CD4-positive, alpha-beta T cell treated with Interleukin-17A for 4 hours (primary cell): ENCODE results near the gene PNPLA7.

Source experiments
- DNase-seq: peaks from one replicate; pipeline ENCODE4 v3.0.0-alpha.2; 2020; ENCODE audit warnings: mixed read lengths

The PNPLA7 gene

DNA sequence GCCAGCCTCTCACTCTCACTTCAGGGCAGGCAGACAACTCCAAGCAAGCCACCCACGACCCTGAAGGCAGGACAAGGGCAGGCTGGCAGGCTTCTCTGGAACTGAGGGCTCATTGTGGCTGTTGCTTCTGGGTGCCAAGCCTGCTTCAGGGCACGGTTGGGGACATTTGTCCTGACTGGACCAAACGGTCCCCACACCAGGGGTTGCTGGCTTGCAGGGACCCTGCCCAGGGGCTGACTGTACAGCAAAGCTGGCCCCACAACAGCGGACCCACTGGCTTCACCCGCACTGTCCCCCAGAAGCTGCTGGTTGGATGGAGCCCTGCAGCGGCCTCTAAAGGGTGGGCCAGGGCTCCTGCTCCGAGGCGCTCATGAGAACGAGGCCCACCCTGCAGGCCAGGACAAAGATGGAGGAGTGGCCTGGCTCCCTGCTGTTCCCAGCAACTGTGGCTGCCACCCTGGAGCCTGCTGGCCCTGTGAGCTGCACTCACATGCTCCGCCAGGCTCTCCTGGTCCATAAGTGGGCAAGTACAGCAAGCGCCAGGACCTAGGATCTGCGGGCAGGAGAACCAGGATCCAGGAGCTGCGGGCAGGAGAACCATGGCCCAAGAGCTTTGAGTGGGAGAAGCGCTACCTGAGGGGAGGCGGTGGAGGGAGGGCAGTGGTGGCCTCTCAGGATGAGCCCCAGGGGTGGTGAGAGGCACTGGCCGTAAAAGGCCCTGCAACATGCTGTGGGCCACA, 56.7 kb downstream of the PNPLA7 start:
- no peak for DNase-seq

DNA sequence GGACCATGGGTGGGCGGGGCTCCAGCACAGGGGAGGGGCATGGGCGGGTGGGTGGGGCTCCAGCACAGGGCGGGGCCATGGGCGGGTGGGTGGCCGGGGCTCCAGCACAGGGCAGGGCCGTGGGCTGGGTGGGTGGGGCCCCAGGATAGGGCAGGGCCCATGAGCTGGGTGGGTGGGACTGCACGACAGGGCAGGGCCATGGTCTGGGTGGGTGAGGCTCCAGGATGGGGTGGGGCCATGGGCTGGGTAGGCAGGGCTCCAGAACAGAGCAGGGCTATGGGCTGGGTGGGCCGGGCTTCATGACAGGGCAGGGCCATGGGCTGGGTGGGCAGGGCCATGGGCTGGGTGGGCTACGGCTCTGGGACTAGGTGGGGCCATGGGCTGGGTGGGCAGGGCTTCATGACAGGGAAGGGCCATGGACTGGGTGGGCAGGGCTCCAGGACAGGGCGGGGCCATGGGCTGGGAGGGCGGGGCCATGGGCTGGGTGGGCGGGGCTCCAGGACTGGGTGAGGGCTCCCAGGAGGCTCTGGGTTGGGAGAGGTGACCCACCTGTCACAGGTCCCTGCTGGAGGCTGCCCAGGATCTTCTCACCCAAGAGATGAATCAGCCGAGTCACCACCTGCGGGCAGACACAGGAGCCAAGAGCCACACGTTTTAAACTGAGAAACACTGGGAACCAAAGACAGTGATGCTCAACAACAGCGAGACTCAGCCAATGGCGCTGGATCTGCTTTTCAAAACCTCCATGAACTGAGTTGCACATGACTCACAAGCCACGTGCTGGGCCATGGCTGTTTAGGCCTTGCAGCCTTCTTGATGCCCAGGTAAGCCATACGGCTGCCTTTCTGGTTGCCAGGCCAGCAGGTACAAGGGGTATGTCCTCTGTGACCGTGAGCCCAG, 57.5 kb downstream of the PNPLA7 start:
- DNase-seq: no peak

DNA sequence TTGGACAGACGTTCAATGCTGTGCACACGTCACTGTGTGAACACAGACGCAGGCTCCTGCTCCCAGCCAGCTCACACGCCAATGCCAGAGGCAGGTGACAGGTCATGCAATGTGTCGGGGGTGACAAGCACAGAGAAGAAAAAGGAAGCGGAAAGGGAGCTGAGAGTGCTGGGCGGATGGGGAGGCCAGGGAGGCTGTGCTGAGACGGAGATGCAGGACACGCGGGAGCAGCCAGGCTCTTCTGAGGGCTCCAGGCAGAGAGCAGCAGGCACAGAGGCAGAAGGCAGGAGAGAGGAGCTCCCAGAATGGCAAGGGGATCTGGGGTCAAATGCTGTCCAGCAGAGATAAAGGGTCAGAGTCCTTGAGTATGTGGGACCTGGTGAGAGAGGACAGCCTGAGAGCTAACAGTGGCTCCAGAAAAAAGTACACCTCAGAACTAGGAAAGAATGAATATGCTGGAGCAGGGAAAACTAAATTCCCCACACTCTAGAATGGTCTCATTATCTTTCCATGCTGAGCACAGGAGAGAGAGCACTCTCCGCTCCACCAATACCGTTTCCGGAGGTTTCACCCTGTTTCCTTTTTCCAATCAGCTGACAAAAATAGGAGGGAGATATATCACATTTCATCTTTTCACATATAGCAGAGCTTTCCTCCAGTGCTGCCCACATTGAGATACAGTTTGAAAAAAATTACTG, 58.3 kb downstream of the PNPLA7 start:
- DNase-seq: no peak

DNA sequence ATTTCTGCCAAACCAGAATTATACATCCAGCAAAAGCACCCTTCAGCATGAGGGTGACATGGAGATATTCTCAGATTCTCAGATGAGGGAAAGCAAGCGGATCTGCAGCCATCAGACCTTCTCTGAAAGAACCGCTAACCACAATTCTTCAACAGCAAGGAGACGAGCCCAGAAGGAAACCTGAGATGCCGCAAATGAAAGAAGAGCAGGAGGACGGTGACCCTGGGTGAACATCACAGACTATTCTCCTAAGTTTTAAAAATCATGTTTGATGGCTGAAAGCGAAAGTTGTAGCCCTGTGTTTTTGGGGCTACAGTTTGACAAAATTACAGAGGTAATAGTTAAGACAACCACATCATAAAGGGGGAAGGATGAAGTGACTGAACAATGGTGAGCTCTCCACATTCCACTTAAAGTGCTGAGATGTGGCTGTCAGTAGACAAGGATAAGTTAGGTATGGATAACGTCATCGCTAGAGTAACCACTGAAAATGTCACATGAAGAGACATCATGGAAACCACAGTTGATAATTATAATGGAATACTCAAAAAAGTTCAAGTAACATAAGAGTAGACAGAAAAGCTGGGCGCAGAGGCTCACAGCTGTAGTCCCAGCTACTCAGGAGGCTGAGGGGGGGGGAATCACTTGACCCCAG, 59.5 kb downstream of the PNPLA7 start:
- no peak for DNase-seq

DNA sequence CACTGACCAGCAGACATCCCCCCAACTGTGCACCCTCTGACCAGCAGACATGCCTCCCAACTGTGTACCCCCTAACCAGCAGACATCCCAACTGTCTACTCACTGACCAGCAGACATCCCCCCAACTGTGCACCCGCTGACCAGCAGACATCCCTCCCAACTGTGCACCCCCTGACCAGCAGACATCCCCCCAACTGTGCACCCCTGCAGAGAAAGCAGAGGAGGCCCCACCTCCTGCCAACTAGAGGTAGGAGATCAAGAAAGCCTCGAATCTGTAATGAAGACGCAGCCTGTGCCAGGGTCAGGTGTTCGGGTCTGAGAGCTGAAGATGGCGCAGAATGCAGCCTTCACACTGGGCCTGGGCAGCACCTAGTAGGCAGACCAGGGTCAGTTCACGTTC, 61.3 kb downstream of the PNPLA7 start:
- DNase-seq: no peak

DNA sequence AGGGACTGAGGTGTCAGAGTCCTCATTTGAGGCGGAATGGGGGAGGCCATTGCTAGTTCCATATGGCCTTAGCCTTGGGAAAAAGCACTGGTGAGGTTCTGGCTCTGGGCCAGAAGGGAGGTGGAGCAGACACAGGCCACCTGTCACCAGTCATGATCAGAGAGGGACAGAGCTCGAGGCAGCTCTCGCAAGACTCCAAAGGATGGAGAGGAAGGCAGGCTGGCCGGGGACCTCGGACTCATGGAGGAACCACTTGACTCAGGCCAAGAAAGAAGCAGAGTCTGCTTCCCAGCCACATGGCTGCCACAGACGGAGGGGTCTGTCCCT, 61.9 kb downstream of the PNPLA7 start:
- no peak for DNase-seq

DNA sequence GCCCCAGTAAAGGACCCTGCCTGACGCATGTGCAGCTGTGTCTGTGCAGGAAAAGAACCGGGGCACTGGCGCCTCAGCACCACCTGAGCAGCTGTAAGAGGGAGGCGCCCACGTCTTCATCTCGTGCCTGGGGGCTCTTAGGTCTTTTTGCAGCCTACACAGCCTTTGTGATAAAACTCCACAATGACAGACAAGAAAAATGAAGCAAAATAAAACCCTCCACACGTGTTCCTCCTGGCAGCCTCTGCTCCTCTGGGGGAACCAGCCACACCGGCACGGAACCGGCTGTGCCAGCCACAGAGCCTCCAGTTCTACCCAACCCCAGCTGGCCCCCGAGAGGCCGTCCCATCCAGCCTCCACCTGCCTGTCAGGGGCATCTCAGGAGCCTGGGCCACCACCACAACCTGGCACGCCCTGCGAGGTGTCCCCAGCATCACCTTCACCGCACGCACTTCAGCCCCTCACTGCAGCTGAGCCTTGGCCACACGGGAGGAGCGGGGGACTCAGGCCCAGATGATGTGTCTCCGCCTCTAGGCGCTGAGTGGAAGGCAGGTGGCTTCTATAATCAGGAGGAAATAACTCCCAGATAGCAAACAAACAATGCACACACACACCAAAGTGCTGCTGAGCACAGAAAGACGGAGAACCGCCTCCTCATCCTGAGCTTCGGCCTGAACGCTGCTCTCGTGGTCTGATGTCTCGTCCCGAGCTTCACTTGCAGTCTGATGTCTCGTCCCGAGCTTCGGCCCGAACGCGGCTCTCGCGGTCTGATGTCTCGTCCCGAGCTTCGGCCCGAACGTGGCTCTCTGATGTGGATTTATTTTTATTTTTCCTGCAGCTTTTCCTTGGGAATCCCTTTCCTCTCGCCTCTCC, 62.5 kb downstream of the PNPLA7 start:
- no peak for DNase-seq

DNA sequence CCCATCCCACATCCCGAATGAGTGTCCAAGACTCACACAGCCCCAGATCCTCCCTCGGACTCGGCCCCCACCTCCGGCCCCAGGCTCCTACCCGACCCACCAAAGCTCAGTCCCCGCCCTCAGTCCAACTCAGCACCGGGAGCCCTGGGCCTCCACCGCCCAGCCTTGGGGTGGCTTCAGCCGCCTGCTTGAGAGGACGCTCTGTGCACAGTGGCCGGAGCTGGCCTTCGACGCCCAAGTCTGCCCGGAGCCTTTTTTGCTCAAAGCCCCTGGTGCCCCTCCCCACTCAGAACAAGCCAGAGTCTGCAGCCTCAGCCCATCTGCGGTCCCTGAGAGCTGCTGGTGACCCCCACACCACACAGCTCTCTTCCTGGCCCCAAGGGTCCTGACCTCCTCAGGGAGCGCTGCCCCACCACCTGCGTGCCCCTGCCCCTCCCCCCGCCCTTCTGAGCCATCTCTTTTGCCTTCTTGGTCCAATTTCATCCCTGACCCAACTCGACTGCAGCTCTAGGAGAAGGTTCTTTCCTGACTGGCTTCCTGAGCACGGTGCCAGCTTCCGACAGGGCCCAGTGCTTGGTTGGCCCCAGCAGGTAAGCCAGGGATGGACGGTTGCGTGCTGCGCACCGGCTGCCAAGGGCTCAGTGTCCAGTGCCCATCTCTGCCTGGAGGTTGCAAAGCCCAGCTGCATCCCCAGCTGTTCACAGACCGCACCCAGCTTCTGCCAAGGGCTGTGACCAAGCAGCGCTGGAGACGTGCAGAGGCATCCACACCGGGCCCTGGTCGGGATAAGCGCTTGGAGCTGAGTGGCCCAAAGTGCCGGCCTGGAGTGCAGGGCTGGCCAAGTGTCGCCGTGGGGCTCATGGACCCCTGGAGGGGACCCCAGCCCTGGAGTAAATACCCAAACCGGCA, 63.4 kb downstream of the PNPLA7 start:
- no peak for DNase-seq

DNA sequence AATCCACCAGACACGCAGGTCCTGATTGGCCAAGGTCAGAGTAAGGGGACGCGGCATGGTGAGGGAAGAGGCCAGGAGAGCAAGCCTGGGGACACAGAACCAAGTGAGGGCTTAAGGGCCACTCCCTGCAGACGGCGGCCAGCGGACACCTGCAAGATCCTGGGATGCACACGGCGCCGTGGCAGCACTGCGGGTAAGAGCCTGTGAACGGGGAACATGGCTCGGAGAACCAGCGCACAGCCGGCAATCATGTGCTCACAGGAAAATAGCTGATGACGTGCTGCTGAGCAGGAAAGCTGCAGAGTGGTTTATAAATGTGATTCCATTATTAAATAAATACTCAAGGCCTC, 64.1 kb downstream of the PNPLA7 start:
- DNase-seq: no peak

DNA sequence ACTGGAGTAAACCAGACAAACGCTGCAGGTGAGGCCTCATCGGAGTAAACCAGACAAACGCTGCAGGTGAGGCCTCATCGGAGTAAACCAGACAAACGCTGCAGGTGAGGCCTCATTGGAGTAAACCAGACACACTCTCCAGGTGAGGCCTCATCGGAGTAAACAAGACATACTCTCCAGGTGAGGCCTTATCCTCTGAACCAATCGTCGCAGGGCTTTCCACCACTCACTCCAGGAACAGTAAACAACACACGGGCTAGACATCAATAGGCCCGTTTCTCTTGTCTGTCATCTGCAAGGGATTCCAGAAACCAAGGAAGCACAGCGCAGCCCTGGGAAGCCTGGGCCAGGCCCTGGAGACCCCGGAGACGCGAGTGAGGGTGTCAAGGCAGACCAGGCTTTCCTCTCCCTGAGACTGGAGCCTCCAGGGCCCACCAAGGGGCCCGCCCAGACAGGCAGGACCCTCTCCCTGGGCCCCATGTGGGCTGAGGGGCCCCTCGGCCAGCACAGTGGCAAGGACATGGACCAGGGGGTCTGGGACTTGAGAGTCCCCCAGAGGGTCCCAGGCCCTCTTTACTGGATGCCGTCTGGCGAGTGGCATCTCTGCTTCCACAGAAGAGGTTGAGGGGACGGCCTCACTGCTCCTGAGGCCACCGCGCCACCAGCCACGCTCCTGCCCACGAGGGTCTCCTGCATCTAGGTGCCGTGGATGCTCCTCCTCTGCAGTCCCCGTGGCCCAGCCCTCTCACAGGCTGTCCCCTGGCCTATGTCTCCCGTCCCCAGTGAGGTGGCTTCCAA, 64.7 kb downstream of the PNPLA7 start:
- no peak for DNase-seq

DNA sequence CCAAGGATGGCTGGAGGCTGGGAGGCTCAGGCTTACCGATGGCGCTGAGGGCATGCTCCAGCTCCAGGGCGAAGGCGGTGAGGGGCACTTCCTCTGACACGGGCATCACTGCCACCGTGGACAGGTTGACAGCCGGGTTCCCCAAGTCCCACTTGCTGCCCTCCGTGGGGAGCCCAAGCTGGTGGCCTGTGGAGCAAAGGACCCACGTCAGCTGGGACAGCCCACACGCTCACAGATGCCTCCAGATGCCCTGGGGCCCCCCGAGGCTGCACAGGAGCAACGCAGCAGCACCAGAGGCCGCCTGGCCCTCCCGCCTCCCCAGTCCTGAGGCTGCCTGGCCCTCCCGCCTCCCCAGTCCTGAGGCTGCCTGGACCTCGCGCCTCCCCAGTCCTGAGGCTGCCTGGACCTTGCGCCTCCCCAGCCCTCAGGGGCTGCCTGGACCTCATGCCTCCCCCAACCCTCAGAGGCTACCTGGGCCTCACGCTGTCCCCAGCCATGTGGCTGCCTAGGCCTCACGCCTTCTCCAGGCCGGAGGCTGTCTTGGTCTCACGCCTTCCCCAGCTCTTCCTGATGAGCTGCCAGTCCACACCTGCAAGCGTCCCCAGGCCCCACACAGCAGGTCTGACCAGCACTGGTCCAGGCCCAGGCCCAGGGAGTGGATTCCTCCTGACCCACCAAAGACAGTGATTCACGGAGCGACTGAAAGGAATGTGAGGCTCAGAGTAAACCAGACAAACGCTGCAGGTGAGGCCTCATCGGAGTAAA, 65.5 kb downstream of the PNPLA7 start:
- no peak for DNase-seq

DNA sequence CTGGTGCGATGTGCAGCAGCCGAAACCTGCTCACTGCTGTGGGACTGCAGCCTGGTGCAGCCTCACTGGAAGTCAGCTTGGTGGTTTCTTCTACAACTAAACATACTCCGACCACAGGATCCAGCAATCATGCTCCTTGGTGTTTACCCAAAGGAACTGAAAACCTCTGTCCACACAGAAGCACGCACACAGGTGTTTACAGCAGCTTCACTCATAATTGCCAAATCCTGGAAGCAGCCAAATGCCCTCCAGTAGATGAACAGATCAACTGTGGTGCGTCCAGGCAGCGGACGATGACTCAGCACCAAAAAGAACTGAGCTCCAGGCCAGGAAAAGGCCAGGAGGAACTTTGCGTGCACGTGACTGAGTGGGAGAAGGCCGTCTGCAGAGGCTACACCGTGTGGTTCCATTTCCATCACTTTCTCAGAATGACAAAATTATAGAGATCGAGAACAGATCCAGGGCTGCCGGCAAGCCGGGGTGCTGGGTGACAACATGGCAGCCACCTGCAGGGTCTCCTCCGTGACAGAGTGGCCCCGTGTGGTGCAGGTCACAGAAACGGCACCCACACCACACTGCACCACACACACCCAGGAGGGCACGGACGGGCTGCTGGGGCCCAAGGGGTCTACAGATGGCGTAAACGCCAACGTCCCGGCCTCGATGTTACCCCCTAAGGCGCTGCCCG, 68.0 kb downstream of the PNPLA7 start:
- no peak for DNase-seq

DNA sequence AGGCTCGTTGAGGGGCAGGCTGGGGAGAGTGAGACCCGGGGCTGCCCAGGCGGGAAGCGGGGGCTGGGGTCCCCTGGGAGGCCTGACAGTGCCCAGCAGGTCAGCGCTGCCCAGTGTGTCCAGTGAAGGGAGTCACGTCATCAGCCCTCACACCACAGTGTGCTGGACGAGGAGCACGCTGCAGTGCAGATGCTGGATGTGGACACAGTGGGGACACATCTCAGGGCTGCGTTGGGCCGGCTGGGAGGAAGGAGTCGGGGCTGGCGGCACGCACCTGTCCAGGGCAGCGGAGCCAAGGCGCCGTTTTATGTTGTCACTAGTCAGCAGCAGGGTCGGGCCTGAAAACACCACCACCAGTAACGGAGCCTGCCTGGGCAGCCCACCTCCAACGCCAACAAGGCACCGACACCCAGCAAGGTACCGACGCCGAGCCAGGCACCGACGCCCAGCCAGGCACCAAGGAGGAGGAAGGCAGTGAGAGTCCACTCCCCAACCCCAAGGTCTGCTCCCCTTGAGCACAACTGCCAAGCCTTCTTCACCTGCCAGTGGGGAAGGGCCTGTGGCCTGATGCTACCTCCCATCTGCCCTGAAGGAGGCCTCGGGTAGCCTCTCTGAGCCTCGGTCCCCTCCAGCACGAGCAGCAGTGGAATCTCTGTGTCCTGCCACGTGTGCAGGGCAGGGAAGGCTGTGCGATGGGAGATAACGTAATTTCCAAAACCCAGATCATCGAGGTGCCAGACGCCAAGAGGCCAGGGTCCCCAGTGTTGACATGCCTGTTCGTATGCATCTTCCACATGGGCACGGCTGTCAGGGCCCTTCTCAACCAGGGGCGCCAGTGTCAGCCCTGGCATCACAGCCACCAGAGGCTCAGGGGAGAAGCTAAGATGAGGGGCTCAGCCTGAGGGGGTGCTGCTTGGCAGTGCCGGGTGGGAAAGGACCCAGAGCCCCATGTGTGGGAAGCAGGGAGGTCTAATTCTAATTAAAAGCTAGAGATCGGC, 69.2 kb downstream of the PNPLA7 start:
- DNase-seq: no peak

DNA sequence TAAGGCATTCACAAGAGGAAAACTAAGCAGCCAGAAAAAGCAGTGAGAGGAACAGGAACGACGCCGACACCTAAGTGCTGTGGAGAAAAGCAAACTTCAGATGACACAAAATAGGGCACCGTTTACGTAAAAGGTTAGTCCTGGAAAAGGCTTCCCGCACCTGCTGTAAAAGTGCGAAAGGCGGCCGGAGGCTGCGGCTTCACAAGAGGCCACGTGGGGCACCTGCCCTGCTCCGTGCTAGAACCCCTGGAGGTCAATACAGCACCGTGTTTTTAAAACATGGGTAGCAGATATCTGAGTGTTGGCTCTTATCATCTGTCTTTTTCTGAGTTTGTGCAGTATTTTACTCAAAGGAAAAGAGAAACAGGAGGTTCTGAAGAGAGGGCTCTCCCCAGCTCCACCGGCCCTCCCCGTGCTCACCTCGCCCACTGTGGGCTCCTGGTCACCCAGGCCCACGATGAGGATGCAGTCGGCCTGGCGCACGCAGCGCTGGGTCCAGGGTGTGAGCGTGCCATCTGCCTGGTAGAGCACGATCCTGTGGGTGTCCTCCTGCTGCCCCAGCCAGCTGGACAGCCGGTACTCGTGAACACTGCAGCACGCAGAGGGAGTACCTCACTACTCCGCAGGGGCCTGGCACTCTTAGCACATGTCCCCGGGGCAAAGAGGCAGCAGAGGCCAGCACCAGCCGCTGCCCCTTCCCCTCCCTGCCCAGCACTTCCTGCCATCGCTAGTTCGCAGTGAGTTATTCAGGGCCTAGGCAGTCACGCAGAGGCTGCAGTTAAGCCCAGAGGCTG, 70.1 kb downstream of the PNPLA7 start:
- no peak for DNase-seq

DNA sequence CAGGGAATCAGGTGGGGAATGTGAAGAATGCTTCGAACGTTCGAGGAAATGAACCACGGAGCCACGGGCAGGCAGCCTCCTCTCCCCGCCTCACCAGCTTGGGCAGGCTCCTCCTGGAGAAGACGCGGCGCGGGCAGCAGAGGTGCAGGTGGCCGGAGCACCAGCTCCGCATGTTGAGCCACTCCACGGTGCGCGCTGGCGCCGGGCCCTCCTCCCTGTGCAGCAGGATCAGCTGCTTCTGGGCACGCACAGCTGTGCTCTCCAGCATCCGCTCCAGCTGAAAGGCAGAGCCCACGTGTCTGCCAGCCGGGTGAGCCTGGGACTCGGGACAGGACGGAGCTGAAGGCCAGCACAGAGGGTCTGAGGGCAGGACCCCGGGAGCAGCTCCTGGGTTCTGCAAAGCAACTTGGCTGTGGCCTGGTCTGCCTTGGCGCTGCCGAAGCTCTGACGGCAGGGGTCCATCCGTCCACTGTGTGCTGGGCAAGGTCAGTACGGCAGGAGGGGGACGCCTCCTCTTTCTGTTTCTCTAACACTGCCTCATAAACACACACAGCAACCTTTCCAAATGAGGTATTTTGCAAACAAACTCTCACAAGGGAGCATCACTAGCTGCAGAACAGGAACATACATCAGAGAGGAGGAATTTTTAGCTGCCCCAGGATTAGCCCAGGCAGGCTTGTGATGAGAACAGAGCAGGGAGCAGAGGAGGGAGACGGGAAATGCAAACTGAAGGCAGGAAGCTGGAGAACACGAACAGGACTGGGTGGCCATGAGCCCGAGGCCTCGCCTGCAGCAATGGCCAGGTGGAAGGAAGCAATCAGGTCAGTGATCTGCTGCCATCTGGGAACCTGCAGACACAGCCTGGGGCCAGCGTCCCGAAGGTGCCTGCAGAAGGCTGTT, 71.0 kb downstream of the PNPLA7 start:
- DNase-seq: no peak

DNA sequence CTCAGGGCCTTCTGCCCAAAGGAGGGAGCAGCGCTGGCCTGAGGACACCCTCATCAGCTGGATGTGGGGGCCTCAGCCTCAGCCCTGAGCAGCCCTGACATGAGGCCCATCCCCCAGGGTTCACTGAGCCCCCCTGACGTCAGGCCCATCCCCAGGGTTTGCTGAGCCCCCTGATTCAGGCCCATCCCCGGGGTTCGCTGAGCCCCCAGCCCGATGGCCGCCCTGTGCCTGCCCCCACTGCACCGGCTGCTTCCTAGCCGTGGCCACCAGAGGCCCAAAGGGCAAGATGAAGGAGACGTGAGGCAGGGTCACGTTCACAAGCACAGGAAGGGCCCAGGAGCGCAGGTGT, 71.6 kb downstream of the PNPLA7 start:
- no peak for DNase-seq
